Neuronal stem cell (in vitro differentiated cells): ENCODE results near the gene CCSER2.

Source experiments
- DNase-seq: peaks from one replicate; pipeline ENCODE4 v3.0.0-alpha.2; 2013; ENCODE audit warnings: low spot score
- H2AFZ ChIP-seq: one replicate; pipeline ENCODE4 v1.6.1; 2013; ENCODE audit warnings: mild to moderate bottlenecking, low read length, inconsistent platforms
- H2AK5ac ChIP-seq: 2 replicates; pipeline ENCODE4 v1.6.1; 2013; ENCODE audit warnings: low read depth, mild to moderate bottlenecking, inconsistent platforms, low read length, moderate library complexity, mixed read lengths
- H2BK120ac ChIP-seq: 2 replicates; pipeline ENCODE4 v1.6.1; 2013; ENCODE audit warnings: low read depth, mild to moderate bottlenecking, inconsistent platforms, low read length, moderate library complexity, mixed read lengths
- H2BK12ac ChIP-seq: one replicate; pipeline ENCODE4 v1.6.1; 2013; ENCODE audit warnings: low read length, inconsistent platforms
- H2BK15ac ChIP-seq: 2 replicates; pipeline ENCODE4 v1.6.1; 2013; ENCODE audit warnings: mild to moderate bottlenecking, low read length, inconsistent platforms, mixed read lengths
- H2BK5ac ChIP-seq: one replicate; pipeline ENCODE4 v1.6.1; 2013; ENCODE audit warnings: inconsistent platforms, mild to moderate bottlenecking, low read length, moderate library complexity
- H3K14ac ChIP-seq: one replicate; pipeline ENCODE4 v1.6.1; 2013; ENCODE audit warnings: low read length, inconsistent platforms
- H3K18ac ChIP-seq: 2 replicates; pipeline ENCODE4 v1.6.1; 2013; ENCODE audit warnings: low read length, inconsistent platforms
- H3K23ac ChIP-seq: 2 replicates; pipeline ENCODE4 v1.6.1; 2013; ENCODE audit warnings: low read depth, mild to moderate bottlenecking, mixed read lengths, low read length, inconsistent platforms; ENCODE audit not compliant: poor library complexity
- H3K27ac ChIP-seq: replicated peaks from 3 replicates; pipeline ENCODE4 v1.5.1; 2013; ENCODE audit warnings: low read length, inconsistent platforms
- H3K27me3 ChIP-seq, 3 experiments: 2 replicates each; pipeline ENCODE4 v1.6.1; 2013; ENCODE audit warnings: low read length in 3 of 3, mild to moderate bottlenecking in 2 of 3, inconsistent platforms in 1 of 3, low read depth in 1 of 3, mixed read lengths in 1 of 3, moderate library complexity in 1 of 3; ENCODE audit not compliant: control insufficient read depth in 3 of 3, insufficient read depth in 3 of 3
- H3K36me3 ChIP-seq, 2 donors: replicated peaks in 1 of 2; 2 replicates each; pipeline ENCODE4 v1.6.1; 2013; ENCODE audit warnings: low read length in 2 of 2; ENCODE audit not compliant: control insufficient read depth in 2 of 2, insufficient read depth in 2 of 2
- H3K4ac ChIP-seq: 2 replicates; pipeline ENCODE4 v1.6.1; 2013; ENCODE audit warnings: inconsistent platforms, mild to moderate bottlenecking, low read length, moderate library complexity
- H3K4me1 ChIP-seq, 2 donors: 1 replicate in 1 of 2; 2 replicates in 1 of 2; pipeline ENCODE4 v1.6.1; 2013; ENCODE audit warnings: low read length in 2 of 2, low read depth in 1 of 2; ENCODE audit not compliant: control insufficient read depth in 2 of 2, insufficient read depth in 1 of 2
- H3K4me2 ChIP-seq: one replicate; pipeline ENCODE4 v1.6.1; 2013; ENCODE audit warnings: mild to moderate bottlenecking, low read length, inconsistent platforms; ENCODE audit not compliant: insufficient read depth, poor library complexity, severe bottlenecking
- H3K4me3 ChIP-seq, 2 donors: 2 replicates each; pipeline ENCODE4 v1.5.1; 2013; ENCODE audit warnings: low read length in 2 of 2, mild to moderate bottlenecking in 2 of 2, inconsistent platforms in 1 of 2, moderate library complexity in 1 of 2
- H3K79me1 ChIP-seq: one replicate; pipeline ENCODE4 v1.6.1; 2013; ENCODE audit warnings: low read depth, mild to moderate bottlenecking, inconsistent platforms, low read length, moderate library complexity
- H3K9ac ChIP-seq: one replicate; pipeline ENCODE4 v1.6.1; 2013; ENCODE audit warnings: mild to moderate bottlenecking, low read depth, low read length, inconsistent platforms; ENCODE audit not compliant: poor library complexity
- H3K9me3 ChIP-seq, 2 donors: replicated peaks in 1 of 2; 2 replicates each; pipeline versions ENCODE3 to v1.6.1; 2013; ENCODE audit warnings: low read length in 2 of 2, mild to moderate bottlenecking in 2 of 2, inconsistent platforms in 1 of 2, low read depth in 1 of 2, mixed read lengths in 1 of 2, moderate library complexity in 1 of 2; ENCODE audit not compliant: control insufficient read depth in 2 of 2, insufficient read depth in 1 of 2
- H4K8ac ChIP-seq: one replicate; pipeline ENCODE4 v1.6.1; 2013; ENCODE audit warnings: low read depth, mild to moderate bottlenecking, inconsistent platforms, low read length, moderate library complexity
- H4K91ac ChIP-seq: one replicate; pipeline ENCODE4 v1.6.1; 2013; ENCODE audit warnings: low read length, low read depth, mild to moderate bottlenecking, inconsistent platforms; ENCODE audit not compliant: poor library complexity
- WGBS, 2 donors: extraction: QIAGEN DNeasy Blood & Tissue Kit; methylation state at CpG; one replicate each; pipeline ENCODE4 v1.1.7; 2013; ENCODE audit warnings: missing lambda C conversion rate in 2 of 2, mixed read lengths in 1 of 2; ENCODE audit not compliant: insufficient read length in 2 of 2, insufficient replicate concordance in 1 of 2; ENCODE audit errors: extremely low coverage in 2 of 2; 5-methylcytosine and 5-hydroxymethylcytosine counted together

The CCSER2 gene

GRCh38 chr10:84549368-84550165 is 221.2 kb downstream of the CCSER2 start:
- no peak overlapping the region for H3K18ac ChIP-seq
- no peaks in the 10 kb centered on the region for H3K27me3 ChIP-seq
- H2BK5ac ChIP-seq = no peak overlapping the region
- no peak overlapping the region for H2AK5ac ChIP-seq
- no peak overlapping the region for H3K4ac ChIP-seq
- no peak overlapping the region for H3K14ac ChIP-seq
- H2BK120ac ChIP-seq = no peak overlapping the region
- no peak overlapping the region for H3K4me2 ChIP-seq
- no peak overlapping the region for H2AFZ ChIP-seq
- no peak overlapping the region for H3K27ac ChIP-seq
- H2BK15ac ChIP-seq = no peak overlapping the region
- no peaks in the 10 kb centered on the region for H3K9me3 ChIP-seq
- DNase-seq = no peak
- no peak overlapping the region for H3K23ac ChIP-seq
- no peak overlapping the region for H4K91ac ChIP-seq
- H3K79me1 ChIP-seq = no peaks in the 10 kb centered on the region
- H3K36me3 ChIP-seq = no peaks in the 10 kb centered on the region
- H2BK12ac ChIP-seq = no peak overlapping the region
- H4K8ac ChIP-seq = no peak overlapping the region
- no peak overlapping the region for H3K4me3 ChIP-seq
- no peak overlapping the region for H3K9ac ChIP-seq
- H3K4me1 ChIP-seq = no peaks in the 10 kb centered on the region
- WGBS, 2 donors = no CpG with 5 or more reads among the region's 11 CpGs

GRCh38 chr10:84550756-84551436 is 222.5 kb downstream of the CCSER2 start:
- Histone ChIP-seq H3K27ac (no peak overlapping the region), H3K4me1 (no peaks in the 10 kb centered on the region), H3K18ac (no peak overlapping the region), H3K4me2 (no peak overlapping the region), H3K79me1 (no peaks in the 10 kb centered on the region), H3K23ac (no peak overlapping the region), H3K9ac (no peak overlapping the region), H3K27me3 (no peaks in the 10 kb centered on the region), H2BK120ac (no peak overlapping the region), H4K91ac (no peak overlapping the region), H3K36me3 (no peaks in the 10 kb centered on the region), H2BK15ac (no peak overlapping the region), H2BK12ac (no peak overlapping the region), H3K4ac (no peak overlapping the region), H4K8ac (no peak overlapping the region), H2AFZ (no peak overlapping the region), H3K9me3 (no peaks in the 10 kb centered on the region), H2BK5ac (no peak overlapping the region), H3K4me3 (no peak overlapping the region), H3K14ac (no peak overlapping the region), H2AK5ac (no peak overlapping the region)
- DNase-seq = no peak
- WGBS, 2 donors = no CpG with 5 or more reads among the region's 5 CpGs

DNA sequence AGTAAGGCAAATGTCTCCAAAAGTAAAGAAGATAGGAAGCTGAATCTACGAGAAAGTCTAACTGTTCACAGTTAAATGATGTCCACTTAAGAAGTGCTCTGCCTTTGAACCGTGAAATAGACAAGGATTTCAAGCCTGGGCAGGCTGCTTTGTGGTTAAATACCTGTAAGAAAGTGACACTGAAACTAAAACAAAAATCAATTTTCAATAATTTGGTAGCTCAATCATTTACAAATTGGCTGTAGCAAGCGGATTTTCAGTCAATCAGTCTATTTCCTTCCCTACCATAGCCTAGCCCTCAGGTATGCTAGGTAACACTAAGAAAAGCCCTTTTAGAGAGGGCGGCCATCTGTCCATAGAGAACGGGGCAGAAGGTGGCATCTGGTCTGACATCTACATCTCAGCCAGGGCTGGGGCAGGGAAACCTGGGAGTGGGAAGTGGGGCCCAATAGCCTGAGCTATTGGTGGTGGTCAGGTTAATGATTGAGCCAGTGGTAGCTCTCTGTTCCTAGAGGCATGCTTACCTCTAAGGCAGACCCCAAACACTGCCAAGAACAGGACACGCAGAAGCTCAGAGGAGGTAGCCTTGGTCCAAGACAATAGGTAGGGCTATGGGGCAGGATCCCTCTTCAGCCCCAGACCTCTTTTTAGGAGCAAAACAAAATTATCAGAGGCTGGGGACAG is 223.2 kb downstream of the CCSER2 start:
- no peak overlapping the region for H3K27ac ChIP-seq
- no CpG with 5 or more reads among the region's 6 CpGs for WGBS, 2 donors
- no peak overlapping the region for H2AK5ac ChIP-seq
- no peaks in the 10 kb centered on the region for H3K27me3 ChIP-seq
- no peak overlapping the region for H3K4ac ChIP-seq
- H3K14ac ChIP-seq = no peak overlapping the region
- H2AFZ ChIP-seq = no peak overlapping the region
- DNase-seq = no peak
- no peak overlapping the region for H3K4me2 ChIP-seq
- H2BK120ac ChIP-seq = no peak overlapping the region
- H2BK15ac ChIP-seq = no peak overlapping the region
- H3K23ac ChIP-seq = no peak overlapping the region
- H4K91ac ChIP-seq = no peak overlapping the region
- no peak overlapping the region for H2BK12ac ChIP-seq
- H2BK5ac ChIP-seq = no peak overlapping the region
- no peaks in the 10 kb centered on the region for H3K36me3 ChIP-seq
- H3K79me1 ChIP-seq = no peaks in the 10 kb centered on the region
- H3K9me3 ChIP-seq = no peaks in the 10 kb centered on the region
- H3K18ac ChIP-seq = no peak overlapping the region
- no peak overlapping the region for H4K8ac ChIP-seq
- H3K4me3 ChIP-seq = no peak overlapping the region
- no peak overlapping the region for H3K9ac ChIP-seq
- H3K4me1 ChIP-seq = no peaks in the 10 kb centered on the region

- no CpG with 5 or more reads among the region's 3 CpGs for WGBS, 2 donors
- Histone ChIP-seq H2BK5ac (no peak overlapping the region), H2BK12ac (no peak overlapping the region), H2AK5ac (no peak overlapping the region), H3K14ac (no peak overlapping the region), H3K4me2 (no peak overlapping the region), H3K36me3 (no peaks in the 10 kb centered on the region), H3K4me3 (no peak overlapping the region), H3K27me3 (no peaks in the 10 kb centered on the region), H4K8ac (no peak overlapping the region), H3K23ac (no peak overlapping the region), H4K91ac (no peak overlapping the region), H3K4ac (no peak overlapping the region), H2BK15ac (no peak overlapping the region), H3K18ac (no peak overlapping the region), H3K27ac (no peak overlapping the region), H2AFZ (no peak overlapping the region), H3K4me1 (no peaks in the 10 kb centered on the region), H3K9ac (no peak overlapping the region), H2BK120ac (no peak overlapping the region), H3K79me1 (no peaks in the 10 kb centered on the region), H3K9me3 (no peaks in the 10 kb centered on the region)
- DNase-seq = no peak
These were observed 224.1 kb downstream of the CCSER2 start for GRCh38 chr10:84552478-84552877.
